ENCODE data around the gene HERC4. TPM values are rescaled to one million over a fixed set of nuclear protein-coding genes. Genes with fewer than 3 reads are reported as not detected.
A peak's percentile ranks its signal among the peaks of the same experiment; 100 is the strongest.
"Not testable (repeated sequence)": the region's sequence is repeated elsewhere in the genome, so short reads cannot be mapped to it uniquely, and the experiment has no call there.

HERC4 gene
- total and polyA plus RNA-seq, 2 donors (not counting 1 experiment from before 2014, with no cell fraction given): 53.1 to 140 TPM

- H3K27ac ChIP-seq (ENCODE audit: insufficient read depth, low read length): no peak overlapping the region
- H3K36me3 ChIP-seq (ENCODE audit: control insufficient read depth, insufficient read depth, low read length): peaks cover 18% of the 10 kb centered on the region
- no peak overlapping the region for H2AFZ ChIP-seq (ENCODE audit: low read length)
- no peaks in the 10 kb centered on the region for H3K27me3 ChIP-seq (ENCODE audit: control insufficient read depth, insufficient read depth, low read length)
- H3K9me3 ChIP-seq (ENCODE audit: control insufficient read depth, insufficient read depth, low read depth, low read length): no peaks in the 10 kb centered on the region
- no peak overlapping the region for H3K4me3 ChIP-seq (replicated peaks in 1 of 4; ENCODE audit: control extremely low read depth in 1 of 4, insufficient read depth in 1 of 4, low read depth in 3 of 4, low read length in 4 of 4)
- no peak overlapping the region for H3K4me2 ChIP-seq (ENCODE audit: extremely low read depth, insufficient read depth, low read length)
- H3K4me1 ChIP-seq (ENCODE audit: control insufficient read depth, extremely low read depth, insufficient read depth, low read length): peaks cover 2% of the 10 kb centered on the region
- DNase-seq (ENCODE audit: low read depth in 2 of 2): no peak
- TF ChIP-seq CTCF (conservative IDR thresholded peaks at IDR 0.05 in 1 of 2, IDR thresholded peaks at IDR 0.05 in 1 of 2; ENCODE audit: low read depth in 1 of 2, low read length in 2 of 2) (no peak), EZH2 (IDR thresholded peaks at IDR 0.05; ENCODE audit: low read length, missing control alignments) (no peak)
- H3K79me2 ChIP-seq (ENCODE audit: control insufficient read depth, insufficient read depth, low read length): peaks cover 11% of the 10 kb centered on the region
- no peak overlapping the region for H3K9ac ChIP-seq (ENCODE audit: insufficient read depth, low read length)
- H4K20me1 ChIP-seq (ENCODE audit: control insufficient read depth, extremely low read depth, insufficient read depth, low read length): no peaks in the 10 kb centered on the region
Observed at GRCh38 chr10:67975871-67976270, 99.2 kb downstream of the HERC4 start.

DNA sequence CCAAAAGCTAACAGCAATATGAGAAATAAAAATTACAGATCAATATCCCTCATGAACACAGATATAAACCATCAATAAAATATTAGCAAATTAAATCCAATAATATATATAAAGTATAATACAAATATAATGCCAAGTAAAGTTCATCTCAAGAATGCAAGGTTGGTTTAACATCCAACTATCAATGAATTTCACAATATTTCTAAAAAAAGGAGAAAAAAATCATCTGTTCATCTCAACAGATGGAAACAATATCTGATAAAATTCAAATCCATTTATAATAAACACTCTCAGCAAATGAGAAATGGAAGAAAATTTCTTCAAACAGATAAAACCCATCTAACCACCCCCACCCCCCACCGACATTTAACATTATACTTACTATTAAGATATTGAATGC lies 103.8 kb downstream of the HERC4 start:
- H3K27ac ChIP-seq (ENCODE audit: insufficient read depth, low read length): no peak overlapping the region
- no peaks in the 10 kb centered on the region for H3K4me1 ChIP-seq (ENCODE audit: control insufficient read depth, extremely low read depth, insufficient read depth, low read length)
- peak in 1 of 2 donors; percentile 9 for DNase-seq (ENCODE audit: low read depth in 2 of 2)
- no peaks in the 10 kb centered on the region for H4K20me1 ChIP-seq (ENCODE audit: control insufficient read depth, extremely low read depth, insufficient read depth, low read length)
- no peak overlapping the region for H3K4me3 ChIP-seq (replicated peaks in 1 of 4; ENCODE audit: control extremely low read depth in 1 of 4, insufficient read depth in 1 of 4, low read depth in 3 of 4, low read length in 4 of 4)
- no peak overlapping the region for H2AFZ ChIP-seq (ENCODE audit: low read length)
- no peak overlapping the region for H3K9ac ChIP-seq (ENCODE audit: insufficient read depth, low read length)
- peaks cover 16% of the 10 kb centered on the region for H3K79me2 ChIP-seq (ENCODE audit: control insufficient read depth, insufficient read depth, low read length)
- peaks cover 7% of the 10 kb centered on the region for H3K36me3 ChIP-seq (ENCODE audit: control insufficient read depth, insufficient read depth, low read length)
- no peak overlapping the region for H3K4me2 ChIP-seq (ENCODE audit: extremely low read depth, insufficient read depth, low read length)
- TF ChIP-seq EZH2 (IDR thresholded peaks at IDR 0.05; ENCODE audit: low read length, missing control alignments) (no peak), CTCF (conservative IDR thresholded peaks at IDR 0.05 in 1 of 2, IDR thresholded peaks at IDR 0.05 in 1 of 2; ENCODE audit: low read depth in 1 of 2, low read length in 2 of 2) (no peak)
- no peaks in the 10 kb centered on the region for H3K27me3 ChIP-seq (ENCODE audit: control insufficient read depth, insufficient read depth, low read length)
- H3K9me3 ChIP-seq (ENCODE audit: control insufficient read depth, insufficient read depth, low read depth, low read length): no peaks in the 10 kb centered on the region

DNA sequence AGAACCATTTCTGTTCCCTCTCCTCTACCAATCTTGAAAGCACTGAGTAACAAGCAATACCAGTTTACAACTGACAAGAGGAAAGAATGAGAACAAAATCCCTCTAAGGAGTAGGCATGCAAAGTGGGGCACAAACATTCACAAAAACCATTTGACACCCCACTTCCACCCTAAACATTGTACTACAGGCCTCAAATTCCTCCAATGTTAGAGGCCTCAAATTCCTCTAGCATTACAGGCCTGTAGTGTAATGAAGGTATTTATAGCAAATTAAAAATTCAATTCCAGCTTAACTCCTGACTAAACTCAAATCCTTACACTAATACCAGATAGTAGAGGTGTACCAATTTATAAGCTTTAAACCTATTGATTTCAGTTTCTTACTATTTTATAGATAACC lies 105.2 kb downstream of the HERC4 start:
- Histone ChIP-seq H3K36me3 (ENCODE audit: control insufficient read depth, insufficient read depth, low read length) (peaks cover 7% of the 10 kb centered on the region), H3K27ac (ENCODE audit: insufficient read depth, low read length) (no peak overlapping the region), H3K9me3 (ENCODE audit: control insufficient read depth, insufficient read depth, low read depth, low read length) (no peaks in the 10 kb centered on the region), H3K27me3 (ENCODE audit: control insufficient read depth, insufficient read depth, low read length) (no peaks in the 10 kb centered on the region), H3K9ac (ENCODE audit: insufficient read depth, low read length) (no peak overlapping the region), H3K4me3 (replicated peaks in 1 of 4; ENCODE audit: control extremely low read depth in 1 of 4, insufficient read depth in 1 of 4, low read depth in 3 of 4, low read length in 4 of 4) (no peak overlapping the region), H3K4me1 (ENCODE audit: control insufficient read depth, extremely low read depth, insufficient read depth, low read length) (no peaks in the 10 kb centered on the region), H4K20me1 (ENCODE audit: control insufficient read depth, extremely low read depth, insufficient read depth, low read length) (no peaks in the 10 kb centered on the region), H3K4me2 (ENCODE audit: extremely low read depth, insufficient read depth, low read length) (no peak overlapping the region), H3K79me2 (ENCODE audit: control insufficient read depth, insufficient read depth, low read length) (peaks cover 16% of the 10 kb centered on the region), H2AFZ (ENCODE audit: low read length) (no peak overlapping the region)
- DNase-seq (ENCODE audit: low read depth in 2 of 2): peak in 1 of 2 donors; percentile 55
- TF ChIP-seq CTCF (conservative IDR thresholded peaks at IDR 0.05 in 1 of 2, IDR thresholded peaks at IDR 0.05 in 1 of 2; ENCODE audit: low read depth in 1 of 2, low read length in 2 of 2) (no peak), EZH2 (IDR thresholded peaks at IDR 0.05; ENCODE audit: low read length, missing control alignments) (no peak)

- H3K27ac ChIP-seq (ENCODE audit: insufficient read depth, low read length); DNase-seq (ENCODE audit: low read depth in 2 of 2); H3K4me2 ChIP-seq (ENCODE audit: extremely low read depth, insufficient read depth, low read length); H3K9ac ChIP-seq (ENCODE audit: insufficient read depth, low read length); H3K9me3 ChIP-seq (ENCODE audit: control insufficient read depth, insufficient read depth, low read depth, low read length); H3K36me3 ChIP-seq (ENCODE audit: control insufficient read depth, insufficient read depth, low read length); H2AFZ ChIP-seq (ENCODE audit: low read length); H3K4me1 ChIP-seq (ENCODE audit: control insufficient read depth, extremely low read depth, insufficient read depth, low read length); H3K27me3 ChIP-seq (ENCODE audit: control insufficient read depth, insufficient read depth, low read length); H3K4me3 ChIP-seq (replicated peaks in 1 of 4; ENCODE audit: control extremely low read depth in 1 of 4, insufficient read depth in 1 of 4, low read depth in 3 of 4, low read length in 4 of 4); H4K20me1 ChIP-seq (ENCODE audit: control insufficient read depth, extremely low read depth, insufficient read depth, low read length): not testable (repeated sequence)
- peaks cover 13% of the 10 kb centered on the region for H3K79me2 ChIP-seq (ENCODE audit: control insufficient read depth, insufficient read depth, low read length)
Observed at GRCh38 chr10:67966035-67966434, 109.0 kb downstream of the HERC4 start.

All from fibroblast of lung (primary cell).